Neural cell (in vitro differentiated cells): ENCODE data around the gene CSMD2.

Experiments
- CTCF ChIP-seq: fragments of 450-650 bp; IDR thresholded peaks from 2 replicates; pipeline ENCODE4 v1.5.1; 2014; ENCODE audit warnings: antibody characterized with exemption, mild to moderate bottlenecking, moderate library complexity; ENCODE audit not compliant: poor library complexity, severe bottlenecking
- EP300 ChIP-seq: fragments of 450-650 bp; conservative IDR thresholded peaks from 2 replicates; pipeline ENCODE4 v1.6.1; 2014; ENCODE audit warnings: antibody characterized with exemption, mild to moderate bottlenecking, moderate library complexity; ENCODE audit not compliant: poor library complexity, severe bottlenecking
- EZH2 ChIP-seq: fragments of 200-600, 300-800 bp; shearing (Covaris generic), sonication (generic); IDR thresholded peaks from 2 replicates; pipeline ENCODE4 v1.6.1; 2014; ENCODE audit warnings: antibody characterized with exemption, low read length, borderline replicate concordance, mild to moderate bottlenecking; ENCODE audit not compliant: insufficient read depth, poor library complexity, severe bottlenecking
- MXI1 ChIP-seq: fragments of 450-650 bp; conservative IDR thresholded peaks from 2 replicates; pipeline ENCODE4 v1.6.1; 2014; ENCODE audit warnings: antibody characterized with exemption, mild to moderate bottlenecking; ENCODE audit not compliant: poor library complexity, severe bottlenecking
- POLR2AphosphoS5 ChIP-seq: IDR thresholded peaks from 2 replicates; pipeline ENCODE4 v1.6.1; 2012
- RAD21 ChIP-seq: fragments of 450-650 bp; conservative IDR thresholded peaks from 2 replicates; pipeline ENCODE4 v1.6.1; 2014; ENCODE audit warnings: antibody characterized with exemption, mild to moderate bottlenecking, moderate library complexity
- SMC3 ChIP-seq: fragments of 450-650 bp; conservative IDR thresholded peaks from 2 replicates; pipeline ENCODE4 v1.6.1; 2014; ENCODE audit warnings: antibody characterized with exemption, mild to moderate bottlenecking, moderate library complexity; ENCODE audit not compliant: poor library complexity
- TAF1 ChIP-seq: IDR thresholded peaks from 2 replicates; pipeline ENCODE4 v1.6.1; 2012; ENCODE audit warnings: low read depth
- TF ChIP-seq, protein P1 (sequence below): IDR thresholded peaks from 2 replicates; pipeline ENCODE4 v1.6.1; 2012; ENCODE audit warnings: borderline replicate concordance

DNA sequence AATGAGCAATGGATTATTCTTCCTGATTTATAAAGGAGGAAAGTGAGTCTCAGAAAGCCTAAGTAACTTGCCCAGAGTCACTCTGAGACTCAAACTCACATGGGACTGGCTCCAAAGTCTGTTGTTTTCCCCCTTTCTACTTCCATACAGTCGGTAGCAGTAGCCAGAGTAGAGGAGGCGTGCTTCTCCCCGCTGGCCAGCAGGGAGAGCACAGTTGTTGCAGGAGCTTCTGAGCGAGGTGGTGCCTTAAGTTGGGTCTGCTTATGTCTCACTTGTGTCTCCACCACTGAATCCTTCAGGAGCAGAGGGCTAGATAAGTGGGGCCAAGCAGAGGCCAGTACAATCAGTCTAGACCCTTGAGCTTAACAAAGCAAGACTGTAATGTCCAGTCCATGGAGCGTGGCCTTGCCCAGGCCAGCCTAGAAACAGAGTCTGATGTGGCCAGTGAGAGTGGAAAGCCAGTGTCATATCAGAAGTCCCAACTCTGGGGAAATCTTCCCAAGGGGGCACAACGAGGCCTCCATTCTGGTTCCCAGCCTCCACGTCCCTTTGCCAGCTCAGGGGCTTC, 510.7 kb downstream of the CSMD2 start:
- TF ChIP-seq CTCF = peak; percentile 35
- TF ChIP-seq RAD21 = peak; percentile 44
- TF ChIP-seq TAF1 = no peak
- TF ChIP-seq EP300 = no peak
- no peak for TF ChIP-seq POLR2AphosphoS5
- no peak for TF ChIP-seq EZH2
- TF ChIP-seq, protein P1, sequence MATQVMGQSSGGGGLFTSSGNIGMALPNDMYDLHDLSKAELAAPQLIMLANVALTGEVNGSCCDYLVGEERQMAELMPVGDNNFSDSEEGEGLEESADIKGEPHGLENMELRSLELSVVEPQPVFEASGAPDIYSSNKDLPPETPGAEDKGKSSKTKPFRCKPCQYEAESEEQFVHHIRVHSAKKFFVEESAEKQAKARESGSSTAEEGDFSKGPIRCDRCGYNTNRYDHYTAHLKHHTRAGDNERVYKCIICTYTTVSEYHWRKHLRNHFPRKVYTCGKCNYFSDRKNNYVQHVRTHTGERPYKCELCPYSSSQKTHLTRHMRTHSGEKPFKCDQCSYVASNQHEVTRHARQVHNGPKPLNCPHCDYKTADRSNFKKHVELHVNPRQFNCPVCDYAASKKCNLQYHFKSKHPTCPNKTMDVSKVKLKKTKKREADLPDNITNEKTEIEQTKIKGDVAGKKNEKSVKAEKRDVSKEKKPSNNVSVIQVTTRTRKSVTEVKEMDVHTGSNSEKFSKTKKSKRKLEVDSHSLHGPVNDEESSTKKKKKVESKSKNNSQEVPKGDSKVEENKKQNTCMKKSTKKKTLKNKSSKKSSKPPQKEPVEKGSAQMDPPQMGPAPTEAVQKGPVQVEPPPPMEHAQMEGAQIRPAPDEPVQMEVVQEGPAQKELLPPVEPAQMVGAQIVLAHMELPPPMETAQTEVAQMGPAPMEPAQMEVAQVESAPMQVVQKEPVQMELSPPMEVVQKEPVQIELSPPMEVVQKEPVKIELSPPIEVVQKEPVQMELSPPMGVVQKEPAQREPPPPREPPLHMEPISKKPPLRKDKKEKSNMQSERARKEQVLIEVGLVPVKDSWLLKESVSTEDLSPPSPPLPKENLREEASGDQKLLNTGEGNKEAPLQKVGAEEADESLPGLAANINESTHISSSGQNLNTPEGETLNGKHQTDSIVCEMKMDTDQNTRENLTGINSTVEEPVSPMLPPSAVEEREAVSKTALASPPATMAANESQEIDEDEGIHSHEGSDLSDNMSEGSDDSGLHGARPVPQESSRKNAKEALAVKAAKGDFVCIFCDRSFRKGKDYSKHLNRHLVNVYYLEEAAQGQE = no peak
- TF ChIP-seq SMC3 = peak; percentile 44
- no peak for TF ChIP-seq MXI1
